K562 (cell line): ENCODE measurements around the gene FZD1. TPM values are rescaled to one million over a fixed set of nuclear protein-coding genes. Genes with fewer than 3 reads are reported as not detected.

Experiments
- ATAC-seq: fragments of 200-7000 bp; cut with Tn5 transposase; 3 replicates; pipeline ENCODE4 v1.9.1; 2020; ENCODE audit warnings: moderate library complexity
- BruUV-seq: library from RNA; stranded (reverse); fragments of 400-500 nt; replicated peaks from 2 replicates; lab custom pipeline; 2021; lab: Mats Ljungman, UMichigan
- CTCF ChIA-PET: fragments of 300-600 bp; formaldehyde crosslinking; extraction: SDS; loops from one replicate; lab custom pipeline; 2021; ENCODE audit warnings: low intra/inter-chr PET ratio; lab: Yijun Ruan, JAX
- POLR2A ChIA-PET: fragments of 300-600, 350-650 bp; sonication (Branson Sonifier 250); formaldehyde crosslinking; extraction: SDS; loops from one replicate; lab custom pipeline; 2021; ENCODE audit warnings: antibody characterized with exemption, inconsistent platforms; lab: Yijun Ruan, JAX
- DNase-seq, 4 experiments: peaks; one replicate each; pipeline versions ENCODE4 v3.0.0 to v3.0.0-alpha.2; 2011 to 2018; ENCODE audit warnings: low spot score in 3 of 4, mixed read lengths in 3 of 4; ENCODE audit errors: extremely low read depth in 1 of 4
- FAIRE-seq: peaks from 2 replicates; lab custom pipeline; 2011; peaks lifted over from hg19 to GRCh38; lab: Jason Lieb, UNC
- H2AFZ ChIP-seq: 2 replicates; pipeline ENCODE4 v1.6.0; 2011; ENCODE audit warnings: low read depth, low read length, control low read depth, inconsistent platforms
- H3K27ac ChIP-seq: fragments of 200-600 bp; 3 replicates; pipeline ENCODE4 v1.8.0; 2011; ENCODE audit warnings: low read depth, mild to moderate bottlenecking, control low read depth, inconsistent platforms, low read length, moderate library complexity, mixed read lengths; ENCODE audit errors: extremely low read depth
- H3K27me3 ChIP-seq, 2 experiments: fragments of 300-600 bp in 1 of 2; 2 replicates in 1 of 2; 3 replicates in 1 of 2; pipeline versions ENCODE4 v1.6.0 to v1.8.0; 2011; ENCODE audit warnings: inconsistent platforms in 2 of 2, low read length in 2 of 2, mild to moderate bottlenecking in 1 of 2, mixed read lengths in 1 of 2, moderate library complexity in 1 of 2; ENCODE audit not compliant: control insufficient read depth in 2 of 2, insufficient read depth in 2 of 2
- H3K36me3 ChIP-seq: fragments of 300-600 bp; 3 replicates; pipeline ENCODE4 v1.8.0; 2011; ENCODE audit warnings: mild to moderate bottlenecking, low read length, inconsistent platforms; ENCODE audit not compliant: control insufficient read depth, insufficient read depth
- H3K4me1 ChIP-seq, 2 experiments: fragments of 200-600 bp in 1 of 2; replicated peaks in 1 of 2; 2 replicates in 1 of 2; 3 replicates in 1 of 2; pipeline versions ENCODE4 v1.5.1 to v1.8.0; 2011; ENCODE audit warnings: inconsistent platforms in 2 of 2, low read length in 2 of 2, mild to moderate bottlenecking in 1 of 2, mixed read lengths in 1 of 2, moderate library complexity in 1 of 2; ENCODE audit not compliant: control insufficient read depth in 2 of 2, insufficient read depth in 2 of 2
- H3K4me2 ChIP-seq: 2 replicates; pipeline ENCODE4 v1.6.1; 2011; ENCODE audit warnings: low read length, control low read depth, inconsistent platforms, mixed read lengths; ENCODE audit not compliant: insufficient read depth
- H3K4me3 ChIP-seq: fragments of 200-600 bp; sonication (generic), shearing (Covaris generic); 2 replicates; pipeline ENCODE4 v1.5.1; 2016; ENCODE audit warnings: control low read depth, inconsistent platforms
- H3K79me2 ChIP-seq: fragments of 200-600 bp; 3 replicates; pipeline ENCODE4 v1.8.0; 2011; ENCODE audit warnings: low read length, inconsistent platforms; ENCODE audit not compliant: control insufficient read depth, insufficient read depth
- H3K9ac ChIP-seq, 2 experiments: 2 replicates each; pipeline versions ENCODE4 v1.6.0 to v1.6.1; 2011; ENCODE audit warnings: low read depth in 2 of 2, low read length in 2 of 2, control low read depth in 1 of 2, inconsistent platforms in 1 of 2, mild to moderate bottlenecking in 1 of 2, mixed read lengths in 1 of 2; ENCODE audit not compliant: insufficient read depth in 1 of 2
- H3K9me1 ChIP-seq: one replicate; pipeline ENCODE4 v1.6.0; 2011; ENCODE audit warnings: inconsistent platforms, mild to moderate bottlenecking, low read length, moderate library complexity; ENCODE audit not compliant: control insufficient read depth, insufficient read depth
- H3K9me3 ChIP-seq: replicated peaks from 2 replicates; pipeline ENCODE4 v1.5.1; 2011; ENCODE audit warnings: low read depth, low read length, inconsistent platforms; ENCODE audit not compliant: control insufficient read depth, insufficient read depth
- H4K20me1 ChIP-seq: replicated peaks from 2 replicates; pipeline ENCODE4 v1.6.1; 2011; ENCODE audit warnings: low read length, inconsistent platforms, mixed read lengths; ENCODE audit not compliant: control insufficient read depth, insufficient read depth
- GTF2E2 ChIP-seq: fragments of 200-800 bp; sonication (Bioruptor generic); IDR thresholded peaks from 2 replicates; pipeline ENCODE4 v1.6.1; 2016; ENCODE audit warnings: missing genetic modification characterization, missing compliant biosample characterization
- MXI1 ChIP-seq: IDR thresholded peaks from 2 replicates; pipeline ENCODE4 v1.6.1; 2011; ENCODE audit warnings: low read depth, mild to moderate bottlenecking, improper control_type of control experiment, low read length
- PML ChIP-seq: IDR thresholded peaks from 2 replicates; pipeline ENCODE4 v1.6.1; 2012; ENCODE audit warnings: low read length, inconsistent platforms
- POLR2A ChIP-seq: fragments of 450-650 bp; conservative IDR thresholded peaks from 2 replicates; pipeline ENCODE4 v1.6.1; 2016
- POLR2B ChIP-seq: fragments of 450-650 bp; IDR thresholded peaks from 2 replicates; pipeline ENCODE4 v1.6.1; 2018; ENCODE audit warnings: low read depth; ENCODE audit not compliant: partially characterized antibody
- SLC30A9 ChIP-seq: fragments of 250-450 bp; sonication (Bioruptor Pico); IDR thresholded peaks from 2 replicates; pipeline ENCODE4 v1.8.0; 2022; ENCODE audit warnings: mild to moderate bottlenecking, moderate library complexity
- XRCC5 ChIP-seq: fragments of 200-400 bp; formaldehyde crosslinking; IDR thresholded peaks from 2 replicates; pipeline ENCODE4 v1.6.1; 2017; ENCODE audit warnings: low read depth, mild to moderate bottlenecking, low read length
- WGBS: fragments of 100-300 bp; shearing (Covaris generic); methylation state at CpG from one replicate; pipeline ENCODE4 v1.1.6; 2016; ENCODE audit warnings: low coverage, mixed read lengths; ENCODE audit not compliant: insufficient coverage; ENCODE audit errors: missing lambda C conversion rate; 5-methylcytosine and 5-hydroxymethylcytosine counted together
- in situ Hi-C: fragments of 300-500 bp; cut with MboI; formaldehyde crosslinking; loops from 4 replicates; pipeline ENCODE4 v1.15.0; 2018; ENCODE audit warnings: inconsistent platforms, mixed read lengths
- intact Hi-C: fragments of 100-400 bp; cut with micrococcal nuclease; formaldehyde crosslinking; loops from 2 replicates; pipeline ENCODE4 v1.14.2; 2022
- polyA plus RNA-seq, 8 experiments: library from polyadenylated mRNA; depleted of rRNA in 4 of 8; stranded (reverse) in 5 of 8; unstranded in 3 of 8; fragments of >200 nt; fragmentation: Nextera tagmentation in 2 of 8; fragmentation: Illumina TruSeq in 1 of 8; extraction: Ambion mirVana in 2 of 8; extraction: Trizol in 1 of 8; gene quantifications; 2 replicates each; pipeline versions ENCODE4 v1.2.1 to v1.2.3, GENCODE V29; 2011 to 2014; ENCODE audit warnings: inconsistent platforms in 1 of 8, missing spikeins in 1 of 8
- total RNA-seq, 7 experiments: library from RNA; depleted of rRNA in 6 of 7; stranded (reverse); fragments of >200 nt in 6 of 7; fragmentation: Illumina TruSeq in 2 of 7; extraction: Trizol in 2 of 7; gene quantifications; 2 replicates each; pipeline versions ENCODE4 v1.2.1 to v1.2.3, GENCODE V29; 2011 to 2021; ENCODE audit warnings: low replicate concordance in 1 of 7
- TF ChIP-seq, protein P1 (sequence below): fragments of 250-450 bp; sonication (Bioruptor Pico); IDR thresholded peaks from 2 replicates; pipeline ENCODE4 v1.5.0; 2021
- TF ChIP-seq, protein P2 (sequence below): IDR thresholded peaks from 2 replicates; pipeline ENCODE4 v1.6.1; 2012; ENCODE audit warnings: low read depth, low read length, improper control_type of control experiment, borderline replicate concordance
- TF ChIP-seq, protein P3 (sequence below): fragments of 250-450 bp; sonication (Bioruptor Pico); IDR thresholded peaks from 2 replicates; pipeline ENCODE4 v1.8.0; 2021; ENCODE audit warnings: moderate library complexity, mild to moderate bottlenecking, inconsistent platforms
- TF ChIP-seq, protein P4 (sequence below): sonication (generic); formaldehyde crosslinking; IDR thresholded peaks from 2 replicates; pipeline ENCODE4 v1.8.1; 2023; ENCODE audit warnings: mild to moderate bottlenecking, missing genetic modification reagents, moderate library complexity
- TF ChIP-seq, protein P5 (sequence below): fragments of 250-450 bp; sonication (Bioruptor Pico); IDR thresholded peaks from 2 replicates; pipeline ENCODE4 v1.4.0; 2020; ENCODE audit warnings: mild to moderate bottlenecking, moderate library complexity

FZD1 gene
- total and polyA plus RNA-seq, 9 of the 15 experiments (the other 6 are each of a cell fraction or from before 2014, with no cell fraction given), result 0.25 to 5.1 (median 1.8) TPM

DNA sequence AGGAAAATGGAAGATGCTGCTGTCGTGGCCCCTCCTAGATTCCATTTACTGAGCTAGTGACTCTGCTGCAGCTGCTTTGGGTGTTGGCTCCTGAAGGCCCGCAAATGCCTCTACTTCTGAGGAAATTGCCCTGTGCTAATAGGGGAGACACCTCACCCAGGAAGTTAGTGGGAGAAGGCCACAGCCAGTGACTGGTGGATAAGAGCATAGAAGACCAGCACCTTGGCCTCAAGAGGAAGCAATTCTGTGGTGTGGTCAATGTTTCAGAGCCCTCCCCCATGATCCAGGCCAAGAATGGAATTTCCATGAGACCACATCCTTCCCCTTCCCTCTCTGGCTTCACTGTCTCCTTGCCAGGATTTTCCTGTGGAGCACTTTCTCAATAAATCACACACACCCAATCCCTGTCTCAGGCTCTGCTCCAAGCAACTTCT lies 25.0 kb upstream of the FZD1 start (continued):
- TF ChIP-seq, protein P1, sequence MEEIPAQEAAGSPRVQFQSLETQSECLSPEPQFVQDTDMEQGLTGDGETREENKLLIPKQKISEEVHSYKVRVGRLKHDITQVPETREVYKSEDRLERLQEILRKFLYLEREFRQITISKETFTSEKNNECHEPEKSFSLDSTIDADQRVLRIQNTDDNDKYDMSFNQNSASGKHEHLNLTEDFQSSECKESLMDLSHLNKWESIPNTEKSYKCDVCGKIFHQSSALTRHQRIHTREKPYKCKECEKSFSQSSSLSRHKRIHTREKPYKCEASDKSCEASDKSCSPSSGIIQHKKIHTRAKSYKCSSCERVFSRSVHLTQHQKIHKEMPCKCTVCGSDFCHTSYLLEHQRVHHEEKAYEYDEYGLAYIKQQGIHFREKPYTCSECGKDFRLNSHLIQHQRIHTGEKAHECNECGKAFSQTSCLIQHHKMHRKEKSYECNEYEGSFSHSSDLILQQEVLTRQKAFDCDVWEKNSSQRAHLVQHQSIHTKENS (CRISPR knock-in tag), result no peak
- TF ChIP-seq, protein P2, sequence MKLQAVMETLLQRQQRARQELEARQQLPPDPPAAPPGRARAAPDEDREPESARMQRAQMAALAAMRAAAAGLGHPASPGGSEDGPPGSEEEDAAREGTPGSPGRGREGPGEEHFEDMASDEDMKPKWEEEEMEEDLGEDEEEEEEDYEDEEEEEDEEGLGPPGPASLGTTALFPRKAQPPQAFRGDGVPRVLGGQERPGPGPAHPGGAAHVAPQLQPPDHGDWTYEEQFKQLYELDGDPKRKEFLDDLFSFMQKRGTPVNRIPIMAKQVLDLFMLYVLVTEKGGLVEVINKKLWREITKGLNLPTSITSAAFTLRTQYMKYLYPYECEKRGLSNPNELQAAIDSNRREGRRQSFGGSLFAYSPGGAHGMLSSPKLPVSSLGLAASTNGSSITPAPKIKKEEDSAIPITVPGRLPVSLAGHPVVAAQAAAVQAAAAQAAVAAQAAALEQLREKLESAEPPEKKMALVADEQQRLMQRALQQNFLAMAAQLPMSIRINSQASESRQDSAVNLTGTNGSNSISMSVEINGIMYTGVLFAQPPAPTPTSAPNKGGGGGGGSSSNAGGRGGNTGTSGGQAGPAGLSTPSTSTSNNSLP, result no peak
- TF ChIP-seq GTF2E2 (tag) (no peak), XRCC5 (no peak)
- TF ChIP-seq, protein P3, sequence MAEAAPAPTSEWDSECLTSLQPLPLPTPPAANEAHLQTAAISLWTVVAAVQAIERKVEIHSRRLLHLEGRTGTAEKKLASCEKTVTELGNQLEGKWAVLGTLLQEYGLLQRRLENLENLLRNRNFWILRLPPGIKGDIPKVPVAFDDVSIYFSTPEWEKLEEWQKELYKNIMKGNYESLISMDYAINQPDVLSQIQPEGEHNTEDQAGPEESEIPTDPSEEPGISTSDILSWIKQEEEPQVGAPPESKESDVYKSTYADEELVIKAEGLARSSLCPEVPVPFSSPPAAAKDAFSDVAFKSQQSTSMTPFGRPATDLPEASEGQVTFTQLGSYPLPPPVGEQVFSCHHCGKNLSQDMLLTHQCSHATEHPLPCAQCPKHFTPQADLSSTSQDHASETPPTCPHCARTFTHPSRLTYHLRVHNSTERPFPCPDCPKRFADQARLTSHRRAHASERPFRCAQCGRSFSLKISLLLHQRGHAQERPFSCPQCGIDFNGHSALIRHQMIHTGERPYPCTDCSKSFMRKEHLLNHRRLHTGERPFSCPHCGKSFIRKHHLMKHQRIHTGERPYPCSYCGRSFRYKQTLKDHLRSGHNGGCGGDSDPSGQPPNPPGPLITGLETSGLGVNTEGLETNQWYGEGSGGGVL (CRISPR knock-in tag), result no peak

DNA sequence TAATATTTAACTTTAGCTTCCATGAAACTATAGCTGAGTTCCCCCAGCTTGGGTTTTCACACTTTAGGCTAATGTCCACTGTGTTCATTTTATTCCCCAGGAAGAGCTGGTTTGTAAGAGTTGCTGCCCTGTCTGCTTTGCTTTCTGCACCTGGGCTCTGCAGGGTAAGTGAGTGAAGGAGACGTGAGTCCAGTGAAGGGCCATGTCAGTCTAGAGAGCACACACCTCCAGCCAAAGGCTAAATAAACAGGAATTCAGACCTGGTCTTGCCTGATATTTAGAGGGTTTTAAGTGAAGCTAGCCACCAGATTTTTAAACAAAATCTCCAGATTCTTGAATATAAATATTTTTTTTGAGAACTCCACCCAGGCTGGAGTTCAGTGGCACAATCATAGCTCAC lies 24.5 kb upstream of the FZD1 start:
- ATAC-seq, result no peak
- H3K9me3 ChIP-seq, result no peaks in the 10 kb centered on the region
- DNase-seq, result no peak
- 0% methylated on average over 1 of the region's 1 CpG for WGBS
- H2AFZ ChIP-seq, result no peak overlapping the region
- in situ Hi-C loops (no loop called here), intact Hi-C loops (no loop called here)
- FAIRE-seq, result no peak
- H3K79me2 ChIP-seq, result no peaks in the 10 kb centered on the region
- no peak overlapping the region for H3K4me3 ChIP-seq
- no peaks in the 10 kb centered on the region for H3K4me1 ChIP-seq
- CTCF ChIA-PET, result no interaction called here
- H3K27ac ChIP-seq, result no peak overlapping the region
- BruUV-seq, result no TSS peak
- peaks cover 11 to 12% of the 10 kb centered on the region in 2 experiments for H3K27me3 ChIP-seq
- no peak overlapping the region for H3K9ac ChIP-seq
- no peaks in the 10 kb centered on the region for H4K20me1 ChIP-seq
- no peaks in the 10 kb centered on the region for H3K36me3 ChIP-seq
- H3K9me1 ChIP-seq, result no peaks in the 10 kb centered on the region
- POLR2A ChIA-PET, result interaction anchor here (0.6 kb wide), 2 partner anchors 15 to 1244 kb away, joined by 3 read pairs; no protein-coding TSS in a partner anchor
- H3K4me2 ChIP-seq, result no peak overlapping the region
- TF ChIP-seq, protein P4, sequence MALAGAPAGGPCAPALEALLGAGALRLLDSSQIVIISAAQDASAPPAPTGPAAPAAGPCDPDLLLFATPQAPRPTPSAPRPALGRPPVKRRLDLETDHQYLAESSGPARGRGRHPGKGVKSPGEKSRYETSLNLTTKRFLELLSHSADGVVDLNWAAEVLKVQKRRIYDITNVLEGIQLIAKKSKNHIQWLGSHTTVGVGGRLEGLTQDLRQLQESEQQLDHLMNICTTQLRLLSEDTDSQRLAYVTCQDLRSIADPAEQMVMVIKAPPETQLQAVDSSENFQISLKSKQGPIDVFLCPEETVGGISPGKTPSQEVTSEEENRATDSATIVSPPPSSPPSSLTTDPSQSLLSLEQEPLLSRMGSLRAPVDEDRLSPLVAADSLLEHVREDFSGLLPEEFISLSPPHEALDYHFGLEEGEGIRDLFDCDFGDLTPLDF (CRISPR knock-in tag), result no peak
- TF ChIP-seq PML (no peak), MXI1 (no peak), POLR2A (no peak), POLR2B (no peak), SLC30A9 (CRISPR knock-in tag) (no peak)
- TF ChIP-seq, protein P5, sequence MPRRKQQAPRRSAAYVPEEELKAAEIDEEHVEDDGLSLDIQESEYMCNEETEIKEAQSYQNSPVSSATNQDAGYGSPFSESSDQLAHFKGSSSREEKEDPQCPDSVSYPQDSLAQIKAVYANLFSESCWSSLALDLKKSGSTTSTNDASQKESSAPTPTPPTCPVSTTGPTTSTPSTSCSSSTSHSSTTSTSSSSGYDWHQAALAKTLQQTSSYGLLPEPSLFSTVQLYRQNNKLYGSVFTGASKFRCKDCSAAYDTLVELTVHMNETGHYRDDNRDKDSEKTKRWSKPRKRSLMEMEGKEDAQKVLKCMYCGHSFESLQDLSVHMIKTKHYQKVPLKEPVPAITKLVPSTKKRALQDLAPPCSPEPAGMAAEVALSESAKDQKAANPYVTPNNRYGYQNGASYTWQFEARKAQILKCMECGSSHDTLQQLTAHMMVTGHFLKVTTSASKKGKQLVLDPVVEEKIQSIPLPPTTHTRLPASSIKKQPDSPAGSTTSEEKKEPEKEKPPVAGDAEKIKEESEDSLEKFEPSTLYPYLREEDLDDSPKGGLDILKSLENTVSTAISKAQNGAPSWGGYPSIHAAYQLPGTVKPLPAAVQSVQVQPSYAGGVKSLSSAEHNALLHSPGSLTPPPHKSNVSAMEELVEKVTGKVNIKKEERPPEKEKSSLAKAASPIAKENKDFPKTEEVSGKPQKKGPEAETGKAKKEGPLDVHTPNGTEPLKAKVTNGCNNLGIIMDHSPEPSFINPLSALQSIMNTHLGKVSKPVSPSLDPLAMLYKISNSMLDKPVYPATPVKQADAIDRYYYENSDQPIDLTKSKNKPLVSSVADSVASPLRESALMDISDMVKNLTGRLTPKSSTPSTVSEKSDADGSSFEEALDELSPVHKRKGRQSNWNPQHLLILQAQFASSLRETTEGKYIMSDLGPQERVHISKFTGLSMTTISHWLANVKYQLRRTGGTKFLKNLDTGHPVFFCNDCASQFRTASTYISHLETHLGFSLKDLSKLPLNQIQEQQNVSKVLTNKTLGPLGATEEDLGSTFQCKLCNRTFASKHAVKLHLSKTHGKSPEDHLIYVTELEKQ (CRISPR knock-in tag), result no peak
